ENCODE measurements around the gene RHEX.

RHEX gene

GRCh38 chr1:206098242-206098919 lies 45.4 kb downstream of the RHEX start:
- no peak for DNase-seq

- DNase-seq: no peak
Measured at GRCh38 chr1:206100226-206100815, 47.3 kb downstream of the RHEX start.

- no peak for DNase-seq
Measured at GRCh38 chr1:206101351-206102045, 48.5 kb downstream of the RHEX start.

- DNase-seq: no peak
Measured at GRCh38 chr1:206102292-206102936, 49.4 kb downstream of the RHEX start.

GRCh38 chr1:206103979-206104378 lies 51.0 kb downstream of the RHEX start:
- DNase-seq: no peak

GRCh38 chr1:206105464-206105995 lies 52.6 kb downstream of the RHEX start:
- no peak for DNase-seq

- DNase-seq: peak; percentile 81
Measured at GRCh38 chr1:206106328-206107167, 53.6 kb downstream of the RHEX start.

GRCh38 chr1:206107168-206107544 lies 54.2 kb downstream of the RHEX start:
- no peak for DNase-seq

- no peak for DNase-seq
Measured at GRCh38 chr1:206108635-206109034, 55.7 kb downstream of the RHEX start.

- DNase-seq: no peak
Measured at GRCh38 chr1:206109718-206110117, 56.7 kb downstream of the RHEX start.

- DNase-seq: no peak
Measured at GRCh38 chr1:206110161-206110560, 57.2 kb downstream of the RHEX start.

GRCh38 chr1:206110820-206111219 lies 57.8 kb downstream of the RHEX start:
- no peak for DNase-seq

- no peak for DNase-seq
Measured at GRCh38 chr1:206111271-206111927, 58.4 kb downstream of the RHEX start.

GRCh38 chr1:206112600-206113301 lies 59.8 kb downstream of the RHEX start:
- no peak for DNase-seq

GRCh38 chr1:206114692-206115640 lies 62.0 kb downstream of the RHEX start:
- no peak for DNase-seq

- DNase-seq: no peak
Measured at GRCh38 chr1:206115791-206116190, 62.8 kb downstream of the RHEX start.

- no peak for DNase-seq
Measured at GRCh38 chr1:206116191-206116872, 63.4 kb downstream of the RHEX start.

GRCh38 chr1:206116873-206117150 lies 63.8 kb downstream of the RHEX start:
- DNase-seq: no peak

- peak; percentile 9 for DNase-seq
Measured at GRCh38 chr1:206117151-206117948, 64.4 kb downstream of the RHEX start, which contains the start of gene AVPR1B. Gene AVPR1B, minus strand, starts transcription at chr1:206117388. Its CDS starts 498 bp downstream, at chr1:206116890.
